DOHH2 (cell line): Measurements from ENCODE around the gene KIF5C.

Experiments
- H3F3A ChIP-seq: fragments of 200-600 bp; sonication (generic), shearing (Covaris generic); 2 replicates; pipeline ENCODE4 v1.6.0; 2016; ENCODE audit warnings: antibody characterized with exemption, mild to moderate bottlenecking; ENCODE audit not compliant: control insufficient read depth, insufficient read depth
- H3K27ac ChIP-seq: fragments of 200-600 bp; sonication (generic); 2 replicates; pipeline ENCODE4 v1.5.1; 2014; ENCODE audit warnings: low read depth, mild to moderate bottlenecking, low read length, moderate library complexity
- H3K27me3 ChIP-seq: fragments of 200-600 bp; sonication (generic); 2 replicates; pipeline ENCODE4 v1.6.1; 2014; ENCODE audit warnings: mild to moderate bottlenecking, low read length, mixed read lengths; ENCODE audit not compliant: control insufficient read depth
- H3K36me3 ChIP-seq: fragments of 200-600 bp; sonication (generic); 2 replicates; pipeline ENCODE4 v1.6.1; 2014; ENCODE audit warnings: mild to moderate bottlenecking, low read length, moderate library complexity, mixed read lengths; ENCODE audit not compliant: control insufficient read depth
- H3K4me1 ChIP-seq: fragments of 200-600 bp; sonication (generic); 2 replicates; pipeline ENCODE4 v1.6.1; 2014; ENCODE audit warnings: mild to moderate bottlenecking, low read length, mixed read lengths; ENCODE audit not compliant: control insufficient read depth
- H3K4me2 ChIP-seq: fragments of 200-600 bp; sonication (generic); 2 replicates; pipeline ENCODE4 v1.6.0; 2014; ENCODE audit warnings: mild to moderate bottlenecking, low read length, moderate library complexity
- H3K4me3 ChIP-seq: fragments of 200-600 bp; sonication (generic); 2 replicates; pipeline ENCODE4 v1.5.1; 2014; ENCODE audit warnings: mild to moderate bottlenecking, low read length, mixed read lengths
- H3K79me2 ChIP-seq: fragments of 200-600 bp; sonication (generic); 2 replicates; pipeline ENCODE4 v1.6.1; 2014; ENCODE audit warnings: mild to moderate bottlenecking, low read length, mixed read lengths; ENCODE audit not compliant: control insufficient read depth
- H3K9me2 ChIP-seq: fragments of 200-600 bp; sonication (generic); replicated peaks from 2 replicates; pipeline ENCODE4 v1.6.1; 2014; ENCODE audit warnings: mild to moderate bottlenecking, low read length, mixed read lengths; ENCODE audit not compliant: control insufficient read depth
- H3K9me3 ChIP-seq: fragments of 200-600 bp; sonication (generic); 2 replicates; pipeline ENCODE4 v1.6.1; 2014; ENCODE audit warnings: antibody characterized with exemption, low read length, mixed read lengths; ENCODE audit not compliant: control insufficient read depth, insufficient read depth
- H4K20me1 ChIP-seq: fragments of 200-600 bp; sonication (generic); 2 replicates; pipeline ENCODE4 v1.6.0; 2014; ENCODE audit warnings: low read depth, mild to moderate bottlenecking, antibody characterized with exemption, low read length, moderate library complexity; ENCODE audit not compliant: control insufficient read depth, insufficient read depth
- CTCF ChIP-seq: fragments of 200-600 bp; sonication (generic); IDR thresholded peaks from one replicate; pipeline ENCODE4 v1.5.1; 2014; ENCODE audit warnings: antibody characterized with exemption, mild to moderate bottlenecking, low read depth, low read length; ENCODE audit not compliant: poor library complexity, severe bottlenecking
- EZH2phosphoT487 ChIP-seq: fragments of 200-600 bp; sonication (generic); IDR thresholded peaks from 2 replicates; pipeline ENCODE4 v1.6.1; 2017; ENCODE audit warnings: borderline replicate concordance, mild to moderate bottlenecking, antibody characterized with exemption, low read length, moderate library complexity, mixed read lengths

KIF5C gene

GRCh38 chr2:149004836-149005235 is 129.8 kb downstream of the KIF5C start:
- H4K20me1 ChIP-seq, result no peaks in the 10 kb centered on the region
- H3F3A ChIP-seq, result no peaks in the 10 kb centered on the region
- no peaks in the 10 kb centered on the region for H3K9me2 ChIP-seq
- no peak overlapping the region for H3K27ac ChIP-seq
- H3K4me2 ChIP-seq, result no peak overlapping the region
- H3K9me3 ChIP-seq, result no peaks in the 10 kb centered on the region
- H3K27me3 ChIP-seq, result no peaks in the 10 kb centered on the region
- no peak for TF ChIP-seq EZH2phosphoT487
- TF ChIP-seq CTCF, result no peak
- H3K4me1 ChIP-seq, result no peaks in the 10 kb centered on the region
- H3K4me3 ChIP-seq, result no peak overlapping the region
- H3K36me3 ChIP-seq, result no peaks in the 10 kb centered on the region
- no peaks in the 10 kb centered on the region for H3K79me2 ChIP-seq

- Histone ChIP-seq H3K27ac (no peak overlapping the region), H3K36me3 (no peaks in the 10 kb centered on the region)
These were observed 130.5 kb downstream of the KIF5C start for GRCh38 chr2:149005471-149006077.

GRCh38 chr2:149006883-149007543 is 132.0 kb downstream of the KIF5C start:
- Histone ChIP-seq H3K9me2 (no peaks in the 10 kb centered on the region), H3F3A (no peaks in the 10 kb centered on the region), H3K4me2 (no peak overlapping the region), H3K4me1 (no peaks in the 10 kb centered on the region), H3K27me3 (no peaks in the 10 kb centered on the region), H3K9me3 (no peaks in the 10 kb centered on the region), H3K36me3 (peaks cover 10% of the 10 kb centered on the region), H3K4me3 (no peak overlapping the region), H3K27ac (no peak overlapping the region), H4K20me1 (no peaks in the 10 kb centered on the region), H3K79me2 (no peaks in the 10 kb centered on the region)
- TF ChIP-seq CTCF (no peak), EZH2phosphoT487 (no peak)

More at GRCh38 chr2:149005471-149006077, 130.5 kb downstream of the KIF5C start:
- Histone ChIP-seq H3F3A (no peaks in the 10 kb centered on the region), H3K9me2 (no peaks in the 10 kb centered on the region), H3K79me2 (no peaks in the 10 kb centered on the region), H3K4me1 (no peaks in the 10 kb centered on the region), H3K27me3 (no peaks in the 10 kb centered on the region), H4K20me1 (no peaks in the 10 kb centered on the region), H3K4me2 (no peak overlapping the region), H3K4me3 (no peak overlapping the region), H3K9me3 (no peaks in the 10 kb centered on the region)
- TF ChIP-seq EZH2phosphoT487 (no peak), CTCF (no peak)
